GM12873 (cell line): ENCODE measurements around the gene FAM20A.

ENCODE experiments used
- TF ChIP-seq, protein P1 (sequence below): IDR thresholded peaks from 2 replicates; pipeline ENCODE4 v1.5.1; 2012; ENCODE audit warnings: low read depth, mild to moderate bottlenecking, moderate library complexity, low read length, control low read depth; ENCODE audit not compliant: insufficient read depth; ENCODE audit errors: missing control alignments

Gene FAM20A

DNA sequence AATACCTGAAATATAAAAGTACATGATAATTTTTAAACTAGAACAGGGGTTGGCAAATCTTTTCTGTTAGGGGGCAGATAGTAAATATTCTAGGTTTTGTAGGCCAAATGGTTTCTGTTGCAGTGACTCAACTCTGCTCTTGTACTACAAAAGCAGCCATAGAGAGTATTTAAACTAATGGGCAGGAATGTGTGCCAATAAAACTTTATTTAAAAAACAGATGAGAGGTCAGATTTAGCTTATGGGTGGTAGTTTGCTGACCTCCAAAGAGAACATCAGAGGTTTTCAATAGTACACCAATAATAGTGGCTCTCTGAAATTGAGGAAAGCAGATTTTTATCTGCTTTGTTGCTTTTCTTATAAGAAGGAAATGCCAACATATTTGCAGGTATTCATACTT lies 15.2 kb upstream of the FAM20A start:
- TF ChIP-seq, protein P1, sequence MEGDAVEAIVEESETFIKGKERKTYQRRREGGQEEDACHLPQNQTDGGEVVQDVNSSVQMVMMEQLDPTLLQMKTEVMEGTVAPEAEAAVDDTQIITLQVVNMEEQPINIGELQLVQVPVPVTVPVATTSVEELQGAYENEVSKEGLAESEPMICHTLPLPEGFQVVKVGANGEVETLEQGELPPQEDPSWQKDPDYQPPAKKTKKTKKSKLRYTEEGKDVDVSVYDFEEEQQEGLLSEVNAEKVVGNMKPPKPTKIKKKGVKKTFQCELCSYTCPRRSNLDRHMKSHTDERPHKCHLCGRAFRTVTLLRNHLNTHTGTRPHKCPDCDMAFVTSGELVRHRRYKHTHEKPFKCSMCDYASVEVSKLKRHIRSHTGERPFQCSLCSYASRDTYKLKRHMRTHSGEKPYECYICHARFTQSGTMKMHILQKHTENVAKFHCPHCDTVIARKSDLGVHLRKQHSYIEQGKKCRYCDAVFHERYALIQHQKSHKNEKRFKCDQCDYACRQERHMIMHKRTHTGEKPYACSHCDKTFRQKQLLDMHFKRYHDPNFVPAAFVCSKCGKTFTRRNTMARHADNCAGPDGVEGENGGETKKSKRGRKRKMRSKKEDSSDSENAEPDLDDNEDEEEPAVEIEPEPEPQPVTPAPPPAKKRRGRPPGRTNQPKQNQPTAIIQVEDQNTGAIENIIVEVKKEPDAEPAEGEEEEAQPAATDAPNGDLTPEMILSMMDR, result no peak

DNA sequence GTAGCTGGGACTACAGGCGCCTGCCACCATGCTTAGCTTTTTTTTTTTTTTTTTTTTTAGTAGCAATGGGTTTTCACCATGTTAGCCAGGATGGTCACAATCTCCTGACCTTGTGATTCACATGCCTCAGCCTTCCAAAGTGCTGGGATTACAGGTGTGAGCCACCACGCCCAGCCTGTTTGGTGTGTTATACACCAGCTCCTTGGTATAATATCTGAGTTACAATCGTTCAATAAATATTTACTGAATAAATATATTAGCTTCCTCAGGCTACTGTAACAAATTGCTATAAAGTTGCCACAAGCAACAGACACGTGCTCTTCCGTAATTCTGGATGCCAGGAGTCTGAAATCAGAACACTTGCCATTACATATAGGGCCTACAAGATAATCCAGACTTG lies 13.6 kb upstream of the FAM20A start:
- TF ChIP-seq, protein P1, result no peak

DNA sequence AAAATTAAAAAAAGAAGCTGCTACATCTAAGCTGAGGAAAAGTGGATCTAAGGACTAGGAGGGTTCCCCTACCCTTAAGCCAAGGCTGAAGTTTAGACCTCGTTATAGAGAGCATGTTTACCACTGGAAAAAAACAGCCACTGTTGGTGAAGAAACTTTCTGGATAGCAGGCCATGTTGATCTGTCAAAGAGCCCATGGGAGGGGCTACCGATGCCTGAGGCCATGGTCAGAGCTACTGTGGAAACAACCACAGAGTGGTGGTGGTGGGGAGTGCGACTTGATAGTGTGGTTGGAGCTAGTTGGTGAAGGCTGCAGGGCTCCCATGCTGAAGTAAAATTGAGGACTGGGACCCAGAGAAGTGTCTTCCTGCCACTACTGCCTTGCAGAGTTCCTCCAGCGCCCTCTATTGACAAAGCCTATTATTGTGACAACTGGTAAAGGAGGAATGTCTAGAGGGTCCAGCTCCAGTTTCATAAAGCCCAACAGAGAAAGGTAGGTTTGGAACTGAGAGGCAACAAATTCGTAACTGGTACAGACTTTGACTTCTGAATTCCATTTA lies 12.7 kb upstream of the FAM20A start:
- TF ChIP-seq, protein P1, result peak; percentile 86

DNA sequence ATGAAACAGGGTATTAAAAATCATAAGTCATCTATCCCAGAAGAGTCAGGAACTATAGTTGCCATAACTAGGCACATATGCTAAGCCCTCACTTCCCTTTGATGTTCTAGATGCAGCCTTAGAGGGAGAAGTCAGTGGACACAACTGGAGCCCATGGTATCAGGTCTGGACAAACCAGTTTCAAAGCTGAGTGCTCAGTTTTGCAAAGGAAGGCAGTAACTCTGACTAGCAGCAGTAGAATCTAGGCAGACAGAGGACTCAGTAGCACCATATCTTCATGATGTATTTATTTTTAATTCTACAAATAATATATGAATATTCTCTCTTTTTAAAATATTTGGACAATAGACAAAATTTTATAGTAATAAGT lies 11.7 kb upstream of the FAM20A start:
- TF ChIP-seq, protein P1, result no peak

DNA sequence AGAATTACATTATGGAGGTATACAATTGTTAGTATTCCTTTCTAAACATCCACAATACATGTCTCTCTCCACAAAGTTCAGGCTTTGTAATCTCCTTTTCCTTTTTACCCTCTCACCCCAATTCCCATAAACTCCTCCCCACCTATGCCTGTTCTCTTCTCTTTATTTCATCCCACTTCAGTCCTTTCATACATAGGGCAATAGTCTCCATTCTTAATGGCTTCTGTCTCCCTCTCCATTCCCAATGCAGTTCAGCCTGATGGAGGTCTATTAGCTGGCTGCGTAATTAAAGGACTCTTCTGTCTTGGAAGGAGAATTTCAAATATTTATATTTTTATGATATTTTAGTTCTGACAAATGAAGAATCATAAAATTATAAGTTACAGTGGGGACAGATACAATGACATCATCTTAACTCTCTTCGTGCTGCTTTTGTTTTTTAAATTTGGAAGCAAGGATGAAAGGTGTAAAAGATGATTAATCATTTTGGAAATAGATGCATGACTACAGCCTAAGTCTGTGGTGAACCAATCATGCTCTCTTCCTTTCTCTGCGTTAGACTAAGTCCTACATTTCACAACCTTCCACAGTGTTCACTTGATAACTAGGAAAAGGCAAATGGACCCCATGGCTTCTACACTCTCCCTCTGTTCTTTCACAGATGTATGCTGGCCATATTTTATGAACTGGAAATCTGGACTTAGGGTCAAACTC lies 11.2 kb upstream of the FAM20A start:
- TF ChIP-seq, protein P1, result no peak

DNA sequence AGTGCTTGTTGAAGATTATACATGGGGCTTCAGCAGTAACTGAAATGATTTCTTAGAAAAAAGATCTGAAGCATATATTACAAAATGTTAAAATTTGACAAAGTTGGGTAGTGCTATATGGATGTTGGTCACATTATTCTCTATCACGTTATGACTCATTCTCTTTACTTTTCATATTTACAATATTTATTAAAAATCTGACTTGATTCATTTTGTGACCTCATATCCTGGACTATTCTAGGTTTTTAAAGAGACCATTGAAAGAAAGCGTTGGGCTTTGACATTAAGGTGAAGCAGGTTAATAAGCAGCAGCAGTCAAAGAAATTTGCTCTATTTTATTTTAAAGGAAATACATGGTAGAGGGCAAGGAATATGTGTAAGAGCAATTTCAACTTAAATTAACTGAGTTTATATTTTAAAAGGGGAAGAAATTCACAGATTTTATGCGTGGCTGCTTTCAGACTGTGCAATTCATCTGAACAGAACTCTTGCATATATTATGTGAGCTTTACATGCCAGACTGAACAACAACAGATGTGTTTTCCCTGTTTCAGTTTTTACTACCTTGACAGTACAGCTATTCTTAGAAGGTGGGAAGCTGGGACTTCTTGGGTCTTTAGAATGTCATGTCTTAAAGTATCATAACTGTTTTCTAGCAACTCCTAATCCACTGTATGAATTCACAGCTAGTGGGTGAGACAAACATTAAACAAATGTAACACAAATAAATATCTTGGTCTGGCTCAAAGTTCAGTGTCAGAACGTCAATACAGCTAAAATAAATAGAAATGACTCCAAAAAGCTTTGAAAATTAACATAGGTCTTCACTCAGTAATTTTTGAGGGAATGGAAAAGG lies 10.4 kb upstream of the FAM20A start:
- TF ChIP-seq, protein P1, result no peak

DNA sequence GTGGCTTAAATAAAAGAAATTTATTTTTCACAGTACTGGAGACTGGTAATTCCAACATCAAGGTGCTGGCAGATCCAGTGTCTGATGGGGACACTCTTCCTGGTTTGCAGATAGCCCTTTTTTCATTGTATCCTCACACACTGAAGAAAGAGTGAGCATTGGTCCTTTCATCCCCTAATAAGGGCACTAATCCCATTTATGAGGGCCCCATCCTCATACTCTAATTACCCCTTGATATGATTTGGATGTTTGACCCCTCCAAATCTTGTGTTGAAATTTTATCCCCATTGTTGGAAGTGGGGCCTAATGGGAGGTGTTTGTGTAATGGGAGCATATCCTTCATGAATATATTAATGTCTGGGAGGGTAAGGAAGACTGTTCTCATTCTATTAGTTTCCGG lies 9.4 kb upstream of the FAM20A start:
- TF ChIP-seq, protein P1, result no peak
